ENCODE measurements around the gene TARS3.

The TARS3 gene

DNA sequence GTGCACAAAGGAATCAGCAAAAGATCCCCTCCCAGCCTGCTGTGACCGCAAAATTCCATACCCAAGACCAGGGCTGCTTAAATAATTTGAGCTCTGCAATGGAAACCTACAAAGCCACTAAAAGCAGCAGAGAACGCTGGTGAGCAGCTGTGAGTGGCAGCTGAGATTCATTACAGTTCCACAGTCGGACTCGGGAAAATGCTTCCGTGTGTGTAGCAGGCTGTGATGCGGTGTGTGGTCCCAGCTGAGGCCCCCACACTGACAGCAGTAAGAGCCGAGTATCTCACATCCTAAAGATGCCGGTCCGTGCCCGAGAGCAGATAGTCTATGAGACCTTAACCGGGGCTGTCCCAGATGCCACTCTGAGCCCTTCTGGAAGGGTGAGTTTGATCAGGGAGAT is 109.5 kb downstream of the TARS3 start:
- Histone ChIP-seq H3K9ac (ENCODE audit: low read length in 2 of 2) (no peak overlapping the region), H3K36me3 (ENCODE audit: control insufficient read depth in 2 of 2, insufficient read depth in 2 of 2, low read length in 2 of 2) (peaks cover 0 to 2% of the 10 kb centered on the region in 2 donors), H3K9me3 (ENCODE audit: control insufficient read depth in 2 of 2, low read length in 2 of 2) (no peaks in the 10 kb centered on the region), H3K4me1 (ENCODE audit: control insufficient read depth, insufficient read depth, low read length) (peaks cover 39% of the 10 kb centered on the region), H3K4me3 (ENCODE audit: low read length in 2 of 2) (no peak overlapping the region), H3K27me3 (ENCODE audit: control insufficient read depth in 1 of 2, insufficient read depth in 2 of 2, low read length in 2 of 2) (no peaks in the 10 kb centered on the region), H3K27ac (ENCODE audit: low read length) (no peak overlapping the region)

- Histone ChIP-seq H3K4me3 (ENCODE audit: low read length in 2 of 2) (no peak overlapping the region), H3K9ac (ENCODE audit: low read length in 2 of 2) (no peak overlapping the region), H3K27ac (ENCODE audit: low read length) (peak overlapping the region; percentile 24), H3K9me3 (ENCODE audit: control insufficient read depth in 2 of 2, low read length in 2 of 2) (no peaks in the 10 kb centered on the region), H3K36me3 (ENCODE audit: control insufficient read depth in 2 of 2, insufficient read depth in 2 of 2, low read length in 2 of 2) (peaks cover 0 to 2% of the 10 kb centered on the region in 2 donors), H3K27me3 (ENCODE audit: control insufficient read depth in 1 of 2, insufficient read depth in 2 of 2, low read length in 2 of 2) (no peaks in the 10 kb centered on the region), H3K4me1 (ENCODE audit: control insufficient read depth, insufficient read depth, low read length) (peaks cover 39% of the 10 kb centered on the region)
These were observed 110.2 kb downstream of the TARS3 start for GRCh38 chr15:101614001-101614585.

GRCh38 chr15:101613130-101614000 is 110.9 kb downstream of the TARS3 start:
- Histone ChIP-seq H3K27me3 (ENCODE audit: control insufficient read depth in 1 of 2, insufficient read depth in 2 of 2, low read length in 2 of 2) (no peaks in the 10 kb centered on the region), H3K4me3 (ENCODE audit: low read length in 2 of 2) (no peak overlapping the region), H3K4me1 (ENCODE audit: control insufficient read depth, insufficient read depth, low read length) (peaks cover 39% of the 10 kb centered on the region), H3K9ac (ENCODE audit: low read length in 2 of 2) (no peak overlapping the region), H3K9me3 (ENCODE audit: control insufficient read depth in 2 of 2, low read length in 2 of 2) (no peaks in the 10 kb centered on the region), H3K36me3 (ENCODE audit: control insufficient read depth in 2 of 2, insufficient read depth in 2 of 2, low read length in 2 of 2) (no peaks in the 10 kb centered on the region), H3K27ac (ENCODE audit: low read length) (peak overlapping the region; percentile 31)

- Histone ChIP-seq H3K27ac (ENCODE audit: low read length) (peak overlapping the region; percentile 31), H3K36me3 (ENCODE audit: control insufficient read depth in 2 of 2, insufficient read depth in 2 of 2, low read length in 2 of 2) (no peaks in the 10 kb centered on the region), H3K4me3 (ENCODE audit: low read length in 2 of 2) (no peak overlapping the region), H3K27me3 (ENCODE audit: control insufficient read depth in 1 of 2, insufficient read depth in 2 of 2, low read length in 2 of 2) (no peaks in the 10 kb centered on the region), H3K4me1 (ENCODE audit: control insufficient read depth, insufficient read depth, low read length) (peaks cover 39% of the 10 kb centered on the region), H3K9me3 (ENCODE audit: control insufficient read depth in 2 of 2, low read length in 2 of 2) (no peaks in the 10 kb centered on the region), H3K9ac (ENCODE audit: low read length in 2 of 2) (no peak overlapping the region)
These were observed 111.6 kb downstream of the TARS3 start for GRCh38 chr15:101612676-101613075.

GRCh38 chr15:101611580-101612299 is 112.5 kb downstream of the TARS3 start:
- Histone ChIP-seq H3K9me3 (ENCODE audit: control insufficient read depth in 2 of 2, low read length in 2 of 2) (no peaks in the 10 kb centered on the region), H3K27me3 (ENCODE audit: control insufficient read depth in 1 of 2, insufficient read depth in 2 of 2, low read length in 2 of 2) (no peaks in the 10 kb centered on the region), H3K4me3 (ENCODE audit: low read length in 2 of 2) (no peak overlapping the region), H3K27ac (ENCODE audit: low read length) (no peak overlapping the region), H3K9ac (ENCODE audit: low read length in 2 of 2) (no peak overlapping the region), H3K36me3 (ENCODE audit: control insufficient read depth in 2 of 2, insufficient read depth in 2 of 2, low read length in 2 of 2) (no peaks in the 10 kb centered on the region), H3K4me1 (ENCODE audit: control insufficient read depth, insufficient read depth, low read length) (peaks cover 38% of the 10 kb centered on the region)

DNA sequence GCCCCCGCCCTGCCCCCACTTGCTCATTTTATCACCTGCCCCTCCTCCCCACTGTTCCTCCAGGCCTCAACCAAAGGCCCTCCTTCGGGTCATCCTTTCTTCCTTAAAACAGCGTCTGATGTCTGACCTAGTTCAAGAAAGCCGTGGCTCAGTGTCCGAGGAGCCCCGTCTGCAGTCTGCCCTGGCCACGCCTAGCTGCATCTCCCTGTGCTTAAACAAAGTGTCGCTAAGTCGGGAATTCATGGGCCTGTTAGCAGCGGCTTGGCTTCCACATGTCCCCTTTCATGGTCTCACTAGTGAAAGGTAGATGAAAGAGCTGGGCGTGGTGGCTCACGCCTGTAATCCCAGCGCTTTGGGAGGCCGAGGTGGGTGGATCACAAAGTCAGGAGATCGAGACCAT is 113.3 kb downstream of the TARS3 start:
- H3K4me1 ChIP-seq (ENCODE audit: control insufficient read depth, insufficient read depth, low read length), result peaks cover 31% of the 10 kb centered on the region
- H3K27me3 ChIP-seq (ENCODE audit: control insufficient read depth in 1 of 2, insufficient read depth in 2 of 2, low read length in 2 of 2), result no peaks in the 10 kb centered on the region
- no peaks in the 10 kb centered on the region for H3K9me3 ChIP-seq (ENCODE audit: control insufficient read depth in 2 of 2, low read length in 2 of 2)
- H3K4me3 ChIP-seq (ENCODE audit: low read length in 2 of 2), result no peak overlapping the region
- H3K36me3 ChIP-seq (ENCODE audit: control insufficient read depth in 2 of 2, insufficient read depth in 2 of 2, low read length in 2 of 2), result no peaks in the 10 kb centered on the region
- H3K27ac ChIP-seq (ENCODE audit: low read length), result no peak overlapping the region
- no peak overlapping the region for H3K9ac ChIP-seq (ENCODE audit: low read length in 2 of 2)

- no peak overlapping the region for H3K9ac ChIP-seq (ENCODE audit: low read length in 2 of 2)
- H3K9me3 ChIP-seq (ENCODE audit: control insufficient read depth in 2 of 2, low read length in 2 of 2), result no peaks in the 10 kb centered on the region
- H3K27ac ChIP-seq (ENCODE audit: low read length), result no peak overlapping the region
These were observed 113.7 kb downstream of the TARS3 start for GRCh38 chr15:101610611-101611000.

GRCh38 chr15:101609742-101610610 is 114.3 kb downstream of the TARS3 start:
- Histone ChIP-seq H3K4me1 (ENCODE audit: control insufficient read depth, insufficient read depth, low read length) (peaks cover 23% of the 10 kb centered on the region), H3K27ac (ENCODE audit: low read length) (no peak overlapping the region), H3K36me3 (ENCODE audit: control insufficient read depth in 2 of 2, insufficient read depth in 2 of 2, low read length in 2 of 2) (no peaks in the 10 kb centered on the region), H3K27me3 (ENCODE audit: control insufficient read depth in 1 of 2, insufficient read depth in 2 of 2, low read length in 2 of 2) (no peaks in the 10 kb centered on the region), H3K9me3 (ENCODE audit: control insufficient read depth in 2 of 2, low read length in 2 of 2) (no peaks in the 10 kb centered on the region), H3K9ac (ENCODE audit: low read length in 2 of 2) (no peak overlapping the region), H3K4me3 (ENCODE audit: low read length in 2 of 2) (no peak overlapping the region)

More at GRCh38 chr15:101610611-101611000, 113.7 kb downstream of the TARS3 start:
- Histone ChIP-seq H3K27me3 (ENCODE audit: control insufficient read depth in 1 of 2, insufficient read depth in 2 of 2, low read length in 2 of 2) (no peaks in the 10 kb centered on the region), H3K4me3 (ENCODE audit: low read length in 2 of 2) (no peak overlapping the region), H3K4me1 (ENCODE audit: control insufficient read depth, insufficient read depth, low read length) (peaks cover 27% of the 10 kb centered on the region), H3K36me3 (ENCODE audit: control insufficient read depth in 2 of 2, insufficient read depth in 2 of 2, low read length in 2 of 2) (no peaks in the 10 kb centered on the region)

GRCh38 chr15:101608201-101608600 is 116.1 kb downstream of the TARS3 start:
- Histone ChIP-seq H3K4me1 (ENCODE audit: control insufficient read depth, insufficient read depth, low read length) (peaks cover 10% of the 10 kb centered on the region), H3K27me3 (ENCODE audit: control insufficient read depth in 1 of 2, insufficient read depth in 2 of 2, low read length in 2 of 2) (no peaks in the 10 kb centered on the region), H3K27ac (ENCODE audit: low read length) (no peak overlapping the region), H3K9me3 (ENCODE audit: control insufficient read depth in 2 of 2, low read length in 2 of 2) (no peaks in the 10 kb centered on the region), H3K4me3 (ENCODE audit: low read length in 2 of 2) (no peak overlapping the region), H3K36me3 (ENCODE audit: control insufficient read depth in 2 of 2, insufficient read depth in 2 of 2, low read length in 2 of 2) (no peaks in the 10 kb centered on the region), H3K9ac (ENCODE audit: low read length in 2 of 2) (no peak overlapping the region)

DNA sequence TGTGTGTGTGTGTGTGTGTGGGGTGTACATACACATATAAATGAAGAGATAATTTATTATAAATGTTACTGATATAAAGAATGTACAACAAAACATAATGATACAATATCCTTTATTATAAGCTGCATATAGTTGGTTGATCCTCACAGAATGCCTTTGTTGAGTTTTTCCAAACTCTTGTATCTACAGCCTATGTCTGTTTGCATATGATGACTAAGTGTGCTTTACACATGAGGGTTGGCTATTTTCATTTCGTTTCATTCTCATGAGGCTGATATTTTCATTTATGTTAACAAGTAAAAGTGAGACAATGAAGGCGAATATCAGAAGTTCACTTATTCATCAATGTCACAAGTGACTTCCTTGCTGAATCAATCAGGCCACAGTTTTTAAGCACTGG is 117.2 kb downstream of the TARS3 start:
- Histone ChIP-seq H3K27me3 (ENCODE audit: control insufficient read depth in 1 of 2, insufficient read depth in 2 of 2, low read length in 2 of 2) (no peaks in the 10 kb centered on the region), H3K4me3 (ENCODE audit: low read length in 2 of 2) (no peak overlapping the region), H3K4me1 (ENCODE audit: control insufficient read depth, insufficient read depth, low read length) (no peaks in the 10 kb centered on the region), H3K36me3 (ENCODE audit: control insufficient read depth in 2 of 2, insufficient read depth in 2 of 2, low read length in 2 of 2) (no peaks in the 10 kb centered on the region), H3K9me3 (ENCODE audit: control insufficient read depth in 2 of 2, low read length in 2 of 2) (no peaks in the 10 kb centered on the region), H3K9ac (ENCODE audit: low read length in 2 of 2) (no peak overlapping the region), H3K27ac (ENCODE audit: low read length) (no peak overlapping the region)

Data from stomach smooth muscle (tissue), 2 donors.